PFSK-1 (cell line): ENCODE measurements around the gene PHLPP1.

Experiments
- FOXP2 ChIP-seq: optimal IDR thresholded peaks from 2 replicates; pipeline ENCODE3; 2011; ENCODE audit warnings: borderline replicate concordance, control low read depth, inconsistent platforms; ENCODE audit not compliant: insufficient read depth; ENCODE audit errors: extremely low read length, extremely low read depth
- POLR2AphosphoS5 ChIP-seq: IDR thresholded peaks from 2 replicates; pipeline ENCODE4 v1.6.1; 2012; ENCODE audit warnings: low read depth, mild to moderate bottlenecking, control low read depth, low read length, moderate library complexity
- REST ChIP-seq, 2 experiments: IDR thresholded peaks; 2 replicates each; pipeline versions ENCODE4 v1.6.1 to v1.8.0; 2011 to 2012; ENCODE audit warnings: low read depth in 2 of 2, low read length in 2 of 2, control low read depth in 1 of 2, inconsistent platforms in 1 of 2, mild to moderate bottlenecking in 1 of 2, moderate library complexity in 1 of 2; ENCODE audit not compliant: insufficient read depth in 1 of 2
- SIN3A ChIP-seq: IDR thresholded peaks from 2 replicates; pipeline ENCODE4 v1.6.1; 2012; ENCODE audit warnings: mild to moderate bottlenecking, low read length, moderate library complexity, borderline replicate concordance; ENCODE audit not compliant: insufficient read depth
- TAF1 ChIP-seq: IDR thresholded peaks from 2 replicates; pipeline ENCODE4 v1.6.1; 2012; ENCODE audit warnings: low read length, control low read depth, borderline replicate concordance; ENCODE audit not compliant: insufficient read depth

Gene PHLPP1

GRCh38 chr18:62974928-62975675, 259.8 kb downstream of the PHLPP1 start:
- TF ChIP-seq TAF1, result no peak
- TF ChIP-seq FOXP2, result no peak
- TF ChIP-seq SIN3A, result no peak
- no peak for TF ChIP-seq REST (IDR thresholded peaks at IDR 0.05; ENCODE audit: insufficient read depth in 1 of 2, low read depth in 2 of 2, low read length in 2 of 2)
- TF ChIP-seq POLR2AphosphoS5, result no peak

- TF ChIP-seq SIN3A (no peak), REST (IDR thresholded peaks at IDR 0.05; ENCODE audit: insufficient read depth in 1 of 2, low read depth in 2 of 2, low read length in 2 of 2) (no peak), TAF1 (no peak), FOXP2 (no peak)
Observed at GRCh38 chr18:62975785-62976184, 260.4 kb downstream of the PHLPP1 start.

- no peak for TF ChIP-seq REST (IDR thresholded peaks at IDR 0.05; ENCODE audit: insufficient read depth in 1 of 2, low read depth in 2 of 2, low read length in 2 of 2)
- no peak for TF ChIP-seq FOXP2
- no peak for TF ChIP-seq TAF1
- TF ChIP-seq SIN3A, result no peak
- TF ChIP-seq POLR2AphosphoS5, result no peak
Observed at GRCh38 chr18:62976227-62976626, 260.9 kb downstream of the PHLPP1 start.

GRCh38 chr18:62977512-62977911, 262.2 kb downstream of the PHLPP1 start:
- no peak for TF ChIP-seq TAF1
- TF ChIP-seq SIN3A, result no peak
- no peak for TF ChIP-seq FOXP2

GRCh38 chr18:62978251-62979049, 263.1 kb downstream of the PHLPP1 start:
- TF ChIP-seq FOXP2, result no peak
- no peak for TF ChIP-seq POLR2AphosphoS5
- TF ChIP-seq REST (IDR thresholded peaks at IDR 0.05; ENCODE audit: insufficient read depth in 1 of 2, low read depth in 2 of 2, low read length in 2 of 2), result no peak
- no peak for TF ChIP-seq TAF1
- no peak for TF ChIP-seq SIN3A
